Mesothelial cell of epicardium (in vitro differentiated cells): ENCODE measurements around the gene TSSK3. TPM values are rescaled to one million over a fixed set of nuclear protein-coding genes. Genes with fewer than 3 reads are reported as not detected.

Experiments used
- DNase-seq, 2 experiments: peaks; one replicate each; pipeline ENCODE4 v3.0.0; 2021; ENCODE audit warnings: low spot score in 2 of 2; ENCODE audit not compliant: unreplicated experiment in 2 of 2
- H3K27ac Mint-ChIP-seq: 2 replicates; pipeline ENCODE4 v1.8.0; 2021; ENCODE audit warnings: mixed read lengths
- H3K27me3 Mint-ChIP-seq: 2 replicates; pipeline ENCODE4 v1.8.0; 2021; ENCODE audit warnings: low read depth, mixed read lengths
- H3K36me3 Mint-ChIP-seq: 2 replicates; pipeline ENCODE4 v1.8.0; 2021; ENCODE audit warnings: mixed read lengths
- H3K4me1 Mint-ChIP-seq: 2 replicates; pipeline ENCODE4 v1.8.0; 2021; ENCODE audit warnings: mixed read lengths
- H3K4me3 Mint-ChIP-seq: 2 replicates; pipeline ENCODE4 v1.8.0; 2021; ENCODE audit warnings: mild to moderate bottlenecking, moderate library complexity, mixed read lengths
- H3K9me3 Mint-ChIP-seq: 2 replicates; pipeline ENCODE4 v1.8.0; 2021; ENCODE audit warnings: mixed read lengths
- total RNA-seq: library from RNA; stranded (reverse); gene quantifications from 3 replicates; pipeline ENCODE4 v1.2.1, GENCODE V29; 2021
- TF ChIP-seq, protein P1 (sequence below): fragments of 200-600 bp; sonication (generic); IDR thresholded peaks from one replicate; pipeline ENCODE4 v1.5.0; 2021; ENCODE audit warnings: antibody characterized with exemption; ENCODE audit not compliant: unreplicated experiment

The TSSK3 gene, protein sequence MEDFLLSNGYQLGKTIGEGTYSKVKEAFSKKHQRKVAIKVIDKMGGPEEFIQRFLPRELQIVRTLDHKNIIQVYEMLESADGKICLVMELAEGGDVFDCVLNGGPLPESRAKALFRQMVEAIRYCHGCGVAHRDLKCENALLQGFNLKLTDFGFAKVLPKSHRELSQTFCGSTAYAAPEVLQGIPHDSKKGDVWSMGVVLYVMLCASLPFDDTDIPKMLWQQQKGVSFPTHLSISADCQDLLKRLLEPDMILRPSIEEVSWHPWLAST
- total RNA-seq, result 6.6 to 8.1 TPM (median 7.8 TPM) in 3 replicates

GRCh38 chr1:32362474-32363313 lies at the start of gene TSSK3, which contains the start of gene FAM229A:
Gene TSSK3 (plus strand): TSS chr1:32362539. CDS start chr1:32362702, 163 bp downstream.
Gene FAM229A (minus strand): TSS chr1:32362485. CDS start chr1:32362091, 394 bp downstream.
- Mint-ChIP-seq H3K27me3 (no peaks in the 10 kb centered on the region), H3K9me3 (no peaks in the 10 kb centered on the region), H3K27ac (peak within 1 kb of the TSS; percentile 48), H3K4me1 (peaks cover 14% of the 10 kb centered on the region), H3K4me3 (peak within 1 kb of the TSS; percentile 68), H3K36me3 (peaks cover 6% of the 10 kb centered on the region)
- TF ChIP-seq, protein P1, sequence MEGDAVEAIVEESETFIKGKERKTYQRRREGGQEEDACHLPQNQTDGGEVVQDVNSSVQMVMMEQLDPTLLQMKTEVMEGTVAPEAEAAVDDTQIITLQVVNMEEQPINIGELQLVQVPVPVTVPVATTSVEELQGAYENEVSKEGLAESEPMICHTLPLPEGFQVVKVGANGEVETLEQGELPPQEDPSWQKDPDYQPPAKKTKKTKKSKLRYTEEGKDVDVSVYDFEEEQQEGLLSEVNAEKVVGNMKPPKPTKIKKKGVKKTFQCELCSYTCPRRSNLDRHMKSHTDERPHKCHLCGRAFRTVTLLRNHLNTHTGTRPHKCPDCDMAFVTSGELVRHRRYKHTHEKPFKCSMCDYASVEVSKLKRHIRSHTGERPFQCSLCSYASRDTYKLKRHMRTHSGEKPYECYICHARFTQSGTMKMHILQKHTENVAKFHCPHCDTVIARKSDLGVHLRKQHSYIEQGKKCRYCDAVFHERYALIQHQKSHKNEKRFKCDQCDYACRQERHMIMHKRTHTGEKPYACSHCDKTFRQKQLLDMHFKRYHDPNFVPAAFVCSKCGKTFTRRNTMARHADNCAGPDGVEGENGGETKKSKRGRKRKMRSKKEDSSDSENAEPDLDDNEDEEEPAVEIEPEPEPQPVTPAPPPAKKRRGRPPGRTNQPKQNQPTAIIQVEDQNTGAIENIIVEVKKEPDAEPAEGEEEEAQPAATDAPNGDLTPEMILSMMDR, result peak; percentile 9
- no peak for DNase-seq

- Mint-ChIP-seq H3K27me3 (no peaks in the 10 kb centered on the region), H3K9me3 (no peaks in the 10 kb centered on the region), H3K4me1 (no peaks in the 10 kb centered on the region), H3K36me3 (peaks cover 9% of the 10 kb centered on the region), H3K4me3 (no peak overlapping the region), H3K27ac (peak overlapping the region; percentile 7)
- DNase-seq, result no peak
- TF ChIP-seq, protein P1, result no peak
Measured at GRCh38 chr1:32316903-32317277, 45.4 kb upstream of the TSSK3 start.

GRCh38 chr1:32318127-32318869 lies 44.0 kb upstream of the TSSK3 start:
- Mint-ChIP-seq H3K27ac (no peak overlapping the region), H3K4me3 (no peak overlapping the region), H3K27me3 (no peaks in the 10 kb centered on the region), H3K9me3 (no peaks in the 10 kb centered on the region), H3K4me1 (no peaks in the 10 kb centered on the region), H3K36me3 (peaks cover 14% of the 10 kb centered on the region)
- TF ChIP-seq, protein P1, result no peak
- no peak for DNase-seq

DNA sequence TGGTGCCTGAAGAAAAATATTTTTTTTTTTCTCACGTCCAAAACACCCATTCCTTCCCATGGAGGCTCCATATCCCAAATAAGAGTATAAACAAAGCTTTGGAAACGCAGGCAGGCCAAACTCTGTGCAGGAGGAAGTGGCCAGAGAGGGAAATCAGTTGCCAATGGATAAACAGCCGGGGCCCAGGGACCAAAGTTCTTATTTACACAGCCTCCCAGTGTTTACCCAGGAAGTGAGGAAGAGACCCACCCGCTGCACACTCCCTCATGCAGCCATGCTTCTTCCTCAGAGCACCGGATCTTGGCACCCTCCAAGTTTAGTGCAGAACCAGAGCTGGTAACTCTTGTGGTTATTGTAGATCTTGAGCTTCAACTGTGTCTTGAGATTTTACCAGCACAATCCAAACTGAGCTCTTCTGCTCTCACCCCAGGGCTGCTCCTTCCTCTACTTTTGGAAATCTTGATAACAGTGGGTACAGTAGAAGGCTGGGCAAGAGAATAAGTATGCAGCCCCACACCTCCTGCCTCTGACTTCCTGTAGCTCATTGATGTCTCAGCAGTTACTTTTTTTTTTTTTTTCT lies 40.5 kb upstream of the TSSK3 start:
- Mint-ChIP-seq H3K36me3 (peaks cover 20% of the 10 kb centered on the region), H3K4me3 (no peak overlapping the region), H3K9me3 (no peaks in the 10 kb centered on the region), H3K27me3 (no peaks in the 10 kb centered on the region), H3K27ac (no peak overlapping the region), H3K4me1 (no peaks in the 10 kb centered on the region)
- TF ChIP-seq, protein P1, result no peak
- DNase-seq, result no peak

DNA sequence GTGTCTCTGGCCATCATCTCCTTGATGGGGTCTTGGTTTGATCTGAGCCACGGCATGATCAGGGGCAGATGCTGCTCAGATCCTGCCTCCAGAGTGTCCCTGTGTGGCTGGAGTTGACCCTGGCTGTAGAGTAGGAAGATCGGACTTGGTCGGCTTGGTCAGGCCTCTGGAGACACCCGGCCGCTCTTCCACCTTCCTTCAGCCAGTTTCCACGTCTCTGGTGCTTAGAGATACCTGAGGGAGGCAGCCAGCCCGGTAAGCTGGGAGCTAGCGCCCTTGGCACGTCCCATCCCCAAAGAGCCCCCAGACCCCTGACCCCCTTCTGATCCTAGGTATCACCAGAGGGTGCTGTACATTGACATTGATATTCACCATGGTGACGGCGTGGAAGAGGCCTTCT lies 35.1 kb upstream of the TSSK3 start:
- H3K4me1 Mint-ChIP-seq, result peaks cover 11% of the 10 kb centered on the region
- no peak overlapping the region for H3K4me3 Mint-ChIP-seq
- DNase-seq, result no peak
- H3K27ac Mint-ChIP-seq, result no peak overlapping the region
- TF ChIP-seq, protein P1, result no peak
- no peaks in the 10 kb centered on the region for H3K9me3 Mint-ChIP-seq
- peaks cover 28% of the 10 kb centered on the region for H3K36me3 Mint-ChIP-seq
- no peaks in the 10 kb centered on the region for H3K27me3 Mint-ChIP-seq
